NCI-H2171 (cell line): ENCODE results near the gene AK5.
A peak's percentile ranks its signal among the peaks of the same experiment; 100 is the strongest.

Experiments used
- DNase-seq: peaks from one replicate; lab custom pipeline; 2025; lab: John Stamatoyannopoulos, UW

The AK5 gene

GRCh38 chr1:77543822-77544448 lies 262.1 kb downstream of the AK5 start:
- DNase-seq: no peak

GRCh38 chr1:77544845-77545244 lies 263.0 kb downstream of the AK5 start:
- no peak for DNase-seq

- DNase-seq: no peak
These were observed 264.2 kb downstream of the AK5 start for GRCh38 chr1:77545970-77546369.

GRCh38 chr1:77546890-77547289 lies 265.1 kb downstream of the AK5 start:
- DNase-seq: no peak

- no peak for DNase-seq
These were observed 266.5 kb downstream of the AK5 start for GRCh38 chr1:77548285-77548684.

- no peak for DNase-seq
These were observed 268.3 kb downstream of the AK5 start for GRCh38 chr1:77550135-77550534.

- DNase-seq: no peak
These were observed 270.8 kb downstream of the AK5 start for GRCh38 chr1:77552626-77553025.

GRCh38 chr1:77553568-77554291 lies 271.9 kb downstream of the AK5 start:
- no peak for DNase-seq

GRCh38 chr1:77556045-77556444 lies 274.2 kb downstream of the AK5 start:
- no peak for DNase-seq

GRCh38 chr1:77557053-77557452 lies 275.2 kb downstream of the AK5 start:
- DNase-seq: no peak

GRCh38 chr1:77558591-77559164 lies 276.9 kb downstream of the AK5 start:
- DNase-seq: no peak

- no peak for DNase-seq
These were observed 278.9 kb downstream of the AK5 start for GRCh38 chr1:77560741-77561140.

GRCh38 chr1:77562596-77563150 lies 280.9 kb downstream of the AK5 start:
- peak; percentile 22 for DNase-seq

- DNase-seq: no peak
These were observed 283.5 kb downstream of the AK5 start for GRCh38 chr1:77565321-77565720.

GRCh38 chr1:77571642-77572041 lies 289.8 kb downstream of the AK5 start:
- no peak for DNase-seq

GRCh38 chr1:77579547-77579946 lies 297.7 kb downstream of the AK5 start:
- no peak for DNase-seq

GRCh38 chr1:77582905-77583304 lies 301.1 kb downstream of the AK5 start:
- DNase-seq: no peak

GRCh38 chr1:77583483-77583882 lies 301.7 kb downstream of the AK5 start:
- no peak for DNase-seq

GRCh38 chr1:77584884-77585283 lies 303.1 kb downstream of the AK5 start:
- no peak for DNase-seq

- no peak for DNase-seq
These were observed 303.9 kb downstream of the AK5 start for GRCh38 chr1:77585610-77586314.

GRCh38 chr1:77589231-77589630 lies 307.4 kb downstream of the AK5 start:
- DNase-seq: no peak

GRCh38 chr1:77590651-77591050 lies 308.8 kb downstream of the AK5 start:
- no peak for DNase-seq

GRCh38 chr1:77592906-77593305 lies 311.1 kb downstream of the AK5 start:
- DNase-seq: no peak
